ENCODE results near the gene TFEB. TPM values are rescaled to one million over a fixed set of nuclear protein-coding genes. Genes with fewer than 3 reads are reported as not detected.

TFEB gene
- total and polyA plus RNA-seq, 2 of the 8 experiments (the other 6 are each of a cell fraction or from before 2014, with no cell fraction given), result 2.3 to 6.7 TPM

GRCh38 chr6:41702771-41703494, 32.5 kb downstream of the TFEB start:
- H3K14ac ChIP-seq (ENCODE audit: insufficient read length), result no peak overlapping the region
- TF ChIP-seq SIX5 (IDR thresholded peaks at IDR 0.05; ENCODE audit: low read depth, low read length), result no peak
- no peak for TF ChIP-seq RAD21 (IDR thresholded peaks at IDR 0.05 in 1 of 2, conservative IDR thresholded peaks at IDR 0.05 in 1 of 2; ENCODE audit: low read depth in 2 of 2, low read length in 2 of 2)
- TF ChIP-seq KDM5A (IDR thresholded peaks at IDR 0.05; ENCODE audit: low read length), result no peak
- no peak for TF ChIP-seq BCL11A (IDR thresholded peaks at IDR 0.05; ENCODE audit: low read depth in 2 of 2, low read length in 2 of 2)
- TF ChIP-seq TEAD4 (IDR thresholded peaks at IDR 0.05; ENCODE audit: low read depth, low read length), result no peak
- H3K4ac ChIP-seq (replicated peaks; ENCODE audit: insufficient read length, low read depth, low read length), result no peak overlapping the region
- 79% methylated on average over 14 of the region's 14 CpGs; no CpG with 5 or more reads in 1 of the 2 experiments for WGBS, 2 experiments (ENCODE audit: extremely low coverage in 1 of 2, insufficient coverage in 1 of 2, insufficient read length in 1 of 2, insufficient replicate concordance in 2 of 2, low coverage in 1 of 2, low lambda C conversion rate in 2 of 2, missing lambda C conversion rate in 1 of 2)
- CTCF ChIA-PET (ENCODE audit: partially characterized antibody), result interaction anchor here (1.1 to 12.5 kb wide), 8 partner anchors 9 to 111 kb away, joined by 3 to 181 read pairs (median 19); partner anchors contain the start of gene TOMM6
- H3K9ac ChIP-seq (replicated peaks in 1 of 4; ENCODE audit: extremely low read depth in 1 of 4, low read depth in 3 of 4, low read length in 3 of 4), result no peak overlapping the region
- H3K79me1 ChIP-seq (ENCODE audit: low read depth, low read length), result 0 out of 2 replicates have a peak, but pooled peaks cover 2% of the 10 kb centered on the region
- H3K23me2 ChIP-seq (ENCODE audit: low read depth, low read length), result no peaks in the 10 kb centered on the region
- no peak overlapping the region for H2AK5ac ChIP-seq (ENCODE audit: low read depth, low read length)
- H3K36me3 ChIP-seq (ENCODE audit: control insufficient read depth in 2 of 4, insufficient read depth in 4 of 4, low read length in 3 of 4), result no peaks in the 10 kb centered on the region
- H2AFZ ChIP-seq (ENCODE audit: low read length), result no peak overlapping the region
- peak overlapping the region; percentile 39; the same call in 1 of the 2 replicates for H4K8ac ChIP-seq (ENCODE audit: extremely low read depth, insufficient read depth, low read length)
- H3K27ac ChIP-seq (ENCODE audit: low read depth, low read length), result no peak overlapping the region
- H3K4me3 ChIP-seq (ENCODE audit: extremely low read depth in 1 of 4, insufficient read depth in 2 of 4, low read depth in 3 of 4, low read length in 4 of 4), result no peak overlapping the region
- no peak overlapping the region for H2BK20ac ChIP-seq (ENCODE audit: low read length)
- no peak overlapping the region for H2BK120ac ChIP-seq (replicated peaks; ENCODE audit: low read depth, low read length)
- POLR2A ChIA-PET (ENCODE audit: partially characterized antibody), result no interaction called here
- H3K79me2 ChIP-seq (ENCODE audit: control insufficient read depth in 1 of 2, insufficient read depth in 2 of 2, low read length in 2 of 2), result no peaks in the 10 kb centered on the region
- no peak overlapping the region for H2BK15ac ChIP-seq (ENCODE audit: low read length)
- no peak overlapping the region for H4K5ac ChIP-seq (ENCODE audit: insufficient read length, low read depth, low read length)
- FAIRE-seq, result no peak
- H2BK5ac ChIP-seq (ENCODE audit: low read depth, low read length), result no peak overlapping the region
- H2BK12ac ChIP-seq (ENCODE audit: low read depth, low read length), result no peak overlapping the region
- H3K9me3 ChIP-seq (ENCODE audit: insufficient read depth in 2 of 2, low read depth in 1 of 2, low read length in 1 of 2), result no peaks in the 10 kb centered on the region
- H3K27me3 ChIP-seq (replicated peaks in 1 of 4; ENCODE audit: control insufficient read depth in 3 of 4, extremely low read depth in 1 of 4, insufficient read depth in 3 of 4, low read length in 3 of 4), result no peaks in the 10 kb centered on the region; a peak in 2 of 7 replicates
- H3K18ac ChIP-seq (ENCODE audit: extremely low read depth, low read length), result no peak overlapping the region
- no peak for DNase-seq (ENCODE audit: low read depth in 1 of 2, low spot score in 2 of 2)
- H3K23ac ChIP-seq (ENCODE audit: insufficient read length), result no peak overlapping the region
- H4K91ac ChIP-seq (replicated peaks; ENCODE audit: insufficient read length, low read length), result no peak overlapping the region
- H3K4me1 ChIP-seq (replicated peaks in 1 of 4; ENCODE audit: control insufficient read depth in 3 of 4, insufficient read depth in 4 of 4, low read length in 3 of 4), result peaks cover 0 to 16% (median 5%) of the 10 kb centered on the region in 4 experiments; a peak in 6 of 7 replicates
- H3K4me2 ChIP-seq (ENCODE audit: insufficient read depth in 1 of 2, low read depth in 2 of 2, low read length in 2 of 2), result no peak overlapping the region
- peaks cover 0 to 3% of the 10 kb centered on the region in 2 experiments for H4K20me1 ChIP-seq (replicated peaks in 1 of 2; ENCODE audit: control insufficient read depth in 1 of 2, insufficient read depth in 2 of 2, low read length in 2 of 2)
- no peak overlapping the region for H3K56ac ChIP-seq (replicated peaks; ENCODE audit: insufficient read length, low read depth, low read length)
